Measurements from ENCODE around the gene SLC36A1.

GRCh38 chr5:151483176-151483575 lies 35.8 kb downstream of the SLC36A1 start:
- no peak for TF ChIP-seq EZH2phosphoT487 (IDR thresholded peaks at IDR 0.05; ENCODE audit: borderline replicate concordance, low read length)
- no peak for TF ChIP-seq CTCF (IDR thresholded peaks at IDR 0.05; ENCODE audit: low read depth, low read length, poor library complexity, severe bottlenecking)
